M059J (cell line): ENCODE results near the gene ZNF792. TPM values are rescaled to one million over a fixed set of nuclear protein-coding genes. Genes with fewer than 3 reads are reported as not detected.
"Not testable (repeated sequence)": the region's sequence is repeated elsewhere in the genome, so short reads cannot be mapped to it uniquely, and the experiment has no call there.

Source experiments
- DNase-seq: peaks from one replicate; pipeline ENCODE4 v3.0.0-alpha.2; 2012; ENCODE audit warnings: low read depth
- total RNA-seq: library from RNA; depleted of rRNA; stranded (reverse); fragments of >200 nt; shearing (Covaris generic); gene quantifications from 2 replicates; pipeline ENCODE4 v1.2.3, GENCODE V29; 2014; rRNA removed

ZNF792 gene
- total RNA-seq, 1 experiment from 2014 or later: 8.0 TPM

DNA sequence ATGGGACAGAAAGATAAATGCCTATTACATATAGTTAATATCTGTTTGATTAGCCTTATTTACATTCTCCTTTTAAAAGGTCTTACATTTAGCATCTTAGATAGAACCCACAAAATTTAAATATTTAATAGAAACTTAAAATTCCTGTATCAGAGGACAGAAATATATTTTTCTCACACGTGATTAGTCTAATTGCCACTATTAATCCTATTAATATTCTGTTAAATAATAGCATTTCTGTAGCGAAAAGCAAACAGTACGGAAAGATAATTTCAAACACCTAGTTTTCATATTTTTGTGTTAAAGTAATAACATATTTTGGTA is 37.7 kb downstream of the ZNF792 start:
- DNase-seq: no peak

DNA sequence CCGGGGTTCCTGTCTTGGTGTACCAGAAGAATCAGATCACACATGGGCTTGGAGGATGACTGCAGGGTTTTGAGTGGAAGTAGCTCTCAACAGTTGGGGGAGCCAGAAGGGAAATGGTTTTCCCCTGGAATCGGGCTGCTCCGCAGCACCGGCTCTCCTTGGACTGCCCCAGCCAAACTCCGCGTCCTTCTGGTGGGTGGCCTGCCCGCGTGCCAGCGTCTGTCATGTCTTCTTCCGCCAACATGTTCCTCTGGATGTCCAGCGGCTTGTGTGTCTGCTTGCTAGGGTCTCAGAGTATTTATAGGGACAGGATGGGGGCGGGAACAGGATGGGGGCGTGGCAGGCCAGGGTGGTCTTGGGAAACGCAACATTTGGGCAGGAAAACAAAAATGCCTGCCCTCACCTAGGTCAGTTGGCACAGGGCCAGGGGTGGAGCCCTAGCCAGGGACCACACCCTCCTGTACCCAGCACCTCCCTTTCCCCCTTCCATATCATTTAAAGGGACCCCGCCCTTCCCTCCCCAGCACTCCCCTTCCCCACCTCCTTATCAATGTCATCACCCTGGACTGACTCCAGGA is 38.7 kb downstream of the ZNF792 start:
- no peak for DNase-seq

GRCh38 chr19:34920090-34920786 is 43.8 kb downstream of the ZNF792 start:
- DNase-seq: not testable (repeated sequence)

- no peak for DNase-seq
Observed at GRCh38 chr19:34918190-34918589, 45.8 kb downstream of the ZNF792 start.

GRCh38 chr19:34917144-34917543 is 46.9 kb downstream of the ZNF792 start:
- not testable (repeated sequence) for DNase-seq

DNA sequence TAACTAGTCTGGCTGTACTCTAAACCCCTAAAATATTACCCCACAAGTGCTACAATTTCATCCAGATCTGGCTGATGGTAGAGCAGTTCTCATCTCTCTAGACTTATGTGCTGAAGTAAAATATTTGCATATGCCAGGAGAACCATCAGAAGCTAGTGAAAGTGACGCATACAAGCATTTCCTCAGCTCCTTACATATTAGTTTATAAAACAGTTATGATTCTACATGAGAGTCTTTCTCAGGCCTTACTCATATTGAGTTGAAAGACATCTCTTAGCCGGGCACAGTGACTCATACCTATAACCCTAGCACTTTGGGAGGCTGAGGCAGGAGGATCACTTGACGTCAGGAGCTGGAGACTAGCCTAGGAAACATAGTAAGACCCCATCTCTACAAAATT is 53.3 kb downstream of the ZNF792 start:
- DNase-seq: no peak

Other genes with a start within 250 kb of the ZNF792 start
- gene ZNF181, start 230.0 kb downstream of the ZNF792 start, total RNA-seq: 3.3 and 10.4 TPM in 2 replicates
- gene ZNF599, start 191.0 kb downstream of the ZNF792 start, total RNA-seq: 8.4 and 10.5 TPM in 2 replicates
- 2.6 and 3.5 TPM in 2 replicates for gene ZNF30, start 37.3 kb downstream of the ZNF792 start, total RNA-seq
- 9.8 and 21.5 TPM in 2 replicates for gene GRAMD1A, start 36.1 kb upstream of the ZNF792 start, total RNA-seq
- 12.5 and 12.8 TPM in 2 replicates for gene SCN1B, start 66.2 kb upstream of the ZNF792 start, total RNA-seq
- not detected in 2 replicates for gene HPN, start 77.5 kb upstream of the ZNF792 start, total RNA-seq
- gene FXYD3, start 151.6 kb upstream of the ZNF792 start, total RNA-seq: 0.64 TPM in 1 of 2 replicates, not detected in the other
- not detected in 2 replicates for gene LGI4, start 170.8 kb upstream of the ZNF792 start, total RNA-seq
- not detected in 2 replicates for gene FXYD1, start 174.6 kb upstream of the ZNF792 start, total RNA-seq
- gene FXYD7, start 179.0 kb upstream of the ZNF792 start, total RNA-seq: not detected in 2 replicates
- 183 and 256 TPM in 2 replicates for gene FXYD5, start 190.5 kb upstream of the ZNF792 start, total RNA-seq